KBM-7 (cell line): Measurements from ENCODE around the gene SLC50A1.
A peak's percentile ranks its signal among the peaks of the same experiment; 100 is the strongest.
"Not testable (repeated sequence)": the region's sequence is repeated elsewhere in the genome, so short reads cannot be mapped to it uniquely, and the experiment has no call there.

Experiments
- DNase-seq: peaks from one replicate; pipeline ENCODE4 v3.0.0-alpha.2; 2015
- in situ Hi-C: fragments of 300-500 bp; cut with MboI; formaldehyde crosslinking; loops from 2 replicates; pipeline ENCODE4 v1.14.3; 2020; ENCODE audit warnings: low sequenced_read_pairs, low pct_unique_long_range_greater_than_20kb, mixed read lengths

SLC50A1 gene

GRCh38 chr1:155130272-155131006 is 5.2 kb upstream of the SLC50A1 start:
- in situ Hi-C loops = no loop called here
- DNase-seq = no peak

GRCh38 chr1:155131285-155131684 is 4.4 kb upstream of the SLC50A1 start:
- in situ Hi-C loops = no loop called here
- DNase-seq = no peak

GRCh38 chr1:155131856-155132255 is 3.8 kb upstream of the SLC50A1 start:
- DNase-seq = no peak
- in situ Hi-C loops = no loop called here

GRCh38 chr1:155133799-155134281 is 1.8 kb upstream of the SLC50A1 start:
- in situ Hi-C loops = no loop called here
- no peak for DNase-seq

GRCh38 chr1:155134322-155134721 is 1.3 kb upstream of the SLC50A1 start:
- no peak for DNase-seq
- in situ Hi-C loops = no loop called here

GRCh38 chr1:155134880-155135414 is 705 bp upstream of the SLC50A1 start:
- in situ Hi-C loops = no loop called here
- peak; percentile 81 for DNase-seq

GRCh38 chr1:155136748-155137147 is 1.1 kb downstream of the SLC50A1 start:
- in situ Hi-C loops = no loop called here
- DNase-seq = peak; percentile 21

- DNase-seq = no peak
- in situ Hi-C loops = no loop called here
These were observed 1.7 kb downstream of the SLC50A1 start for GRCh38 chr1:155137154-155137949.

GRCh38 chr1:155139895-155140629 is 4.4 kb downstream of the SLC50A1 start, which contains the start of gene DPM3:
DPM3 (minus strand) TSS chr1:155140531; CDS start chr1:155140240, 291 bp downstream.
- in situ Hi-C loops = no loop called here
- peak; percentile 86 for DNase-seq

- in situ Hi-C loops = no loop called here
- DNase-seq = no peak
These were observed 4.9 kb downstream of the SLC50A1 start for GRCh38 chr1:155140630-155140953.

- in situ Hi-C loops = no loop called here
- no peak for DNase-seq
These were observed 6.1 kb downstream of the SLC50A1 start for GRCh38 chr1:155141749-155142148.

- in situ Hi-C loops = no loop called here
These were observed 9.8 kb downstream of the SLC50A1 start for GRCh38 chr1:155145491-155145890.

GRCh38 chr1:155155996-155156643 is 20.5 kb downstream of the SLC50A1 start:
- in situ Hi-C loops, DNase-seq: not testable (repeated sequence)

More at GRCh38 chr1:155145491-155145890, 9.8 kb downstream of the SLC50A1 start:
- DNase-seq = no peak

GRCh38 chr1:155158991-155159390 is 23.3 kb downstream of the SLC50A1 start:
- in situ Hi-C loops = no loop called here
- no peak for DNase-seq

- no peak for DNase-seq
- in situ Hi-C loops = loop anchor here (10.0 kb wide), 1 partner anchor 75 kb away; no protein-coding TSS in a partner anchor
These were observed 24.5 kb downstream of the SLC50A1 start for GRCh38 chr1:155160128-155160527.

GRCh38 chr1:155162631-155163030 is 27.0 kb downstream of the SLC50A1 start:
- DNase-seq = not testable (repeated sequence)
- in situ Hi-C loops = loop anchor here (10.0 kb wide), 1 partner anchor 78 kb away; no protein-coding TSS in a partner anchor

- not testable (repeated sequence) for DNase-seq
- in situ Hi-C loops = loop anchor here (10.0 kb wide), 1 partner anchor 79 kb away; no protein-coding TSS in a partner anchor
These were observed 28.1 kb downstream of the SLC50A1 start for GRCh38 chr1:155163785-155164184.

GRCh38 chr1:155164625-155165024 is 29.0 kb downstream of the SLC50A1 start:
- DNase-seq = not testable (repeated sequence)

More at GRCh38 chr1:155164625-155165024, 29.0 kb downstream of the SLC50A1 start:
- in situ Hi-C loops = loop anchor here (10.0 kb wide), 1 partner anchor 80 kb away; no protein-coding TSS in a partner anchor
